ENCODE data around the gene CLCA4.

CLCA4 gene

DNA sequence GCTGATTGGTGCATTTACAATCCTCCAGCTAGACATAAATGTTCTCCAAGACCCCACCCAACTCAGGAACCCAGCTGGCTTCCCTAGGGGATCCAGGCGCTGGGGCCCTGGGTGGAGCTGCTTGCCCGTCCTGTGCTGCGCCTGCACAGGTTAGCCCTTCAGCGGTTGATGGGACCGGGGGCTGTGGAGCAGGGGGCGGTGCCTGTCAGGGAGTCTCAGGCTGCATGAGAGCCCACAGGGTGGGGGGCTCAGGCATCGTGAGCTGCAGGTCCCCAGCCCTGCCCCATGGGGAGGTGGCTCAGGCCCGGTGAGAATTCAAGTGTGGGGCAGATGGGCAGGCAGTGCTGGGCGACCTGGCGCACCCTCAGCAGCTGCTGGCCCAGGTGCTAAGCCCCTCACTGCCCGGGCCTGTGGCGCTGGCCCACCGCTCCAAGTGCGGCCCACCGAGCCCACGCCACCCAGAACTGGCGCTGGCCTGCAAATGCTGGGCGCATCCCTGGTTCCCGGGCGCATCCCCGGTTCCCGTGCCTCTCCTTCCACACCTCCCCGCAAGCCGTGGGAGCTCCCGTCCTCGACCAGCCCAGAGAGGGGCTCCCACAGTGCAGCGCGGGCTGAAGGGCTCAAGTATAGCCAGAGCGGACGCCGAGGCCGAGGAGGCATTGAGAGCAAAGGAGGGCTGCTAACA is 23.1 kb upstream of the CLCA4 start:
- Histone ChIP-seq H3K9me2 (replicated peaks; ENCODE audit: low read depth, low read length) (no peaks in the 10 kb centered on the region), H2AFZ (ENCODE audit: low read length) (no peak overlapping the region)

DNA sequence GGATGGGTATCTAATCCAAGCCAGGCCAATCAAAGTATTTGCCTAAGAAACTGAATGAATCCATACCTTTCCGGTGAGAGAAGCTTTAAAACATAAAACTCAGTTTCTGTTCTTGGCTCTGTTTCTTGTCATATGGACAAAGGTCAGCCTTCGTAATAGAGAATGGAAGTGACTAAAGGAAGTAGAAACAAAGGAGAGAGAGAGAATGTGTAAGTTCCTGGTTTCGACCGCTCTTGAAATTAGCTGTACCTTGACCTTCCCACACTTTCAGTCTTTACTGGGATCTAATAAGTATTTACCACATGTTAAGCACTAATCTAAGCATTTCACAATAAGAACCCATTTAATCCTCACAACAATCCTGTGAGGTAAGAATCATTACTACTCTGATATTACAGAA is 19.6 kb upstream of the CLCA4 start:
- Histone ChIP-seq H3K4me3 (ENCODE audit: low read length, poor library complexity, severe bottlenecking) (no peak overlapping the region), H3K36me3 (ENCODE audit: insufficient read depth, low read length) (no peaks in the 10 kb centered on the region), H3F3A (ENCODE audit: low read depth) (no peaks in the 10 kb centered on the region), H3K27me3 (ENCODE audit: insufficient read depth, low read length, poor library complexity, severe bottlenecking) (no peaks in the 10 kb centered on the region), H3K4me1 (ENCODE audit: insufficient read depth, low read length, poor library complexity, severe bottlenecking) (no peaks in the 10 kb centered on the region), H3K9me3 (ENCODE audit: insufficient read depth, low read depth, low read length) (no peaks in the 10 kb centered on the region), H3K9ac (ENCODE audit: low read depth, low read length, poor library complexity, severe bottlenecking) (no peak overlapping the region), H3K79me2 (ENCODE audit: insufficient read depth, low read length) (no peaks in the 10 kb centered on the region), H3K4me2 (ENCODE audit: low read depth, low read length, poor library complexity, severe bottlenecking) (no peak overlapping the region), H3K9me2 (replicated peaks; ENCODE audit: low read depth, low read length) (no peaks in the 10 kb centered on the region), H2AFZ (ENCODE audit: low read length) (no peak overlapping the region), H4K20me1 (ENCODE audit: insufficient read depth, low read length, poor library complexity, severe bottlenecking) (no peaks in the 10 kb centered on the region)
- no peak for TF ChIP-seq EZH2phosphoT487 (IDR thresholded peaks at IDR 0.05; ENCODE audit: borderline replicate concordance)
- TF ChIP-seq, protein P1, sequence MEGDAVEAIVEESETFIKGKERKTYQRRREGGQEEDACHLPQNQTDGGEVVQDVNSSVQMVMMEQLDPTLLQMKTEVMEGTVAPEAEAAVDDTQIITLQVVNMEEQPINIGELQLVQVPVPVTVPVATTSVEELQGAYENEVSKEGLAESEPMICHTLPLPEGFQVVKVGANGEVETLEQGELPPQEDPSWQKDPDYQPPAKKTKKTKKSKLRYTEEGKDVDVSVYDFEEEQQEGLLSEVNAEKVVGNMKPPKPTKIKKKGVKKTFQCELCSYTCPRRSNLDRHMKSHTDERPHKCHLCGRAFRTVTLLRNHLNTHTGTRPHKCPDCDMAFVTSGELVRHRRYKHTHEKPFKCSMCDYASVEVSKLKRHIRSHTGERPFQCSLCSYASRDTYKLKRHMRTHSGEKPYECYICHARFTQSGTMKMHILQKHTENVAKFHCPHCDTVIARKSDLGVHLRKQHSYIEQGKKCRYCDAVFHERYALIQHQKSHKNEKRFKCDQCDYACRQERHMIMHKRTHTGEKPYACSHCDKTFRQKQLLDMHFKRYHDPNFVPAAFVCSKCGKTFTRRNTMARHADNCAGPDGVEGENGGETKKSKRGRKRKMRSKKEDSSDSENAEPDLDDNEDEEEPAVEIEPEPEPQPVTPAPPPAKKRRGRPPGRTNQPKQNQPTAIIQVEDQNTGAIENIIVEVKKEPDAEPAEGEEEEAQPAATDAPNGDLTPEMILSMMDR (conservative IDR thresholded peaks at IDR 0.05; ENCODE audit: low read length), result no peak

More for the DNA sequence above, 23.1 kb upstream of the CLCA4 start:
- Histone ChIP-seq H3F3A (ENCODE audit: low read depth) (no peaks in the 10 kb centered on the region), H3K79me2 (ENCODE audit: insufficient read depth, low read length) (no peaks in the 10 kb centered on the region), H3K9ac (ENCODE audit: low read depth, low read length, poor library complexity, severe bottlenecking) (no peak overlapping the region), H3K9me3 (ENCODE audit: insufficient read depth, low read depth, low read length) (no peaks in the 10 kb centered on the region), H3K36me3 (ENCODE audit: insufficient read depth, low read length) (no peaks in the 10 kb centered on the region), H3K4me2 (ENCODE audit: low read depth, low read length, poor library complexity, severe bottlenecking) (no peak overlapping the region), H3K27me3 (ENCODE audit: insufficient read depth, low read length, poor library complexity, severe bottlenecking) (no peaks in the 10 kb centered on the region), H3K4me1 (ENCODE audit: insufficient read depth, low read length, poor library complexity, severe bottlenecking) (no peaks in the 10 kb centered on the region), H3K4me3 (ENCODE audit: low read length, poor library complexity, severe bottlenecking) (no peak overlapping the region), H4K20me1 (ENCODE audit: insufficient read depth, low read length, poor library complexity, severe bottlenecking) (no peaks in the 10 kb centered on the region)
- no peak for TF ChIP-seq EZH2phosphoT487 (IDR thresholded peaks at IDR 0.05; ENCODE audit: borderline replicate concordance)
- TF ChIP-seq, protein P1 (conservative IDR thresholded peaks at IDR 0.05; ENCODE audit: low read length), result no peak

DNA sequence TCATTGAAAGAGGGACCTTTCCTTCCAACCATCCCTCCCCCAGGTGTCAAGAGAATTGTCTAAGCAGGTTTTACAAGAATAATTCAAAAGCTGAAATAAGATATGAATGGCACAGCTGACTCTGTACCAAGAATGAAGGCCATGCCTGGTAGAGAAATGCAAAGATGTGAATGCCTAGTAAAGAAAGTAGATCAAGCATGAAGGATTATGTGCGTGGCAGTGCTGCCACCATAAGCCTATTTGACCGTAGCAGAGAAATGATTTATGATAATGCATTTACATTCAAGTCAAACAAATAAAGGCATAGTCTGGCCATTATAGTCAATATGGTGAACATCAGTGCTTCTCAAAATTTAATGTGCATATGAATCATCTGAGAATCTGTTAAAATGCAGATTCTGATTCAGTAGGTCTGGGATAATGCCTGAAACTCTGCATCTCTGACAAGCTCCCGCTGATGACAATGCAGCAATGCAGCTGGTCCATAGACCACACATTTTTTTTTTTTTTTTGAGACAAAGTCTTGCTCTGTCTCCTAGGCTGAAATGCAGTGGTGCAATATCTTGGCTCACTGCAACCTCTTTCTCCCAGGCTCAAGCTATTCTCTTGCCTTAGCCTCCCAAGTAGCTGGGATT is 16.6 kb upstream of the CLCA4 start:
- Histone ChIP-seq H3K79me2 (ENCODE audit: insufficient read depth, low read length) (no peaks in the 10 kb centered on the region), H3K9ac (ENCODE audit: low read depth, low read length, poor library complexity, severe bottlenecking) (no peak overlapping the region), H3K4me3 (ENCODE audit: low read length, poor library complexity, severe bottlenecking) (no peak overlapping the region), H2AFZ (ENCODE audit: low read length) (no peak overlapping the region), H4K20me1 (ENCODE audit: insufficient read depth, low read length, poor library complexity, severe bottlenecking) (no peaks in the 10 kb centered on the region), H3K4me2 (ENCODE audit: low read depth, low read length, poor library complexity, severe bottlenecking) (no peak overlapping the region), H3K9me2 (replicated peaks; ENCODE audit: low read depth, low read length) (no peaks in the 10 kb centered on the region), H3F3A (ENCODE audit: low read depth) (no peaks in the 10 kb centered on the region), H3K9me3 (ENCODE audit: insufficient read depth, low read depth, low read length) (no peaks in the 10 kb centered on the region), H3K27me3 (ENCODE audit: insufficient read depth, low read length, poor library complexity, severe bottlenecking) (no peaks in the 10 kb centered on the region), H3K4me1 (ENCODE audit: insufficient read depth, low read length, poor library complexity, severe bottlenecking) (no peaks in the 10 kb centered on the region), H3K36me3 (ENCODE audit: insufficient read depth, low read length) (no peaks in the 10 kb centered on the region)
- TF ChIP-seq, protein P1 (conservative IDR thresholded peaks at IDR 0.05; ENCODE audit: low read length), result no peak
- no peak for TF ChIP-seq EZH2phosphoT487 (IDR thresholded peaks at IDR 0.05; ENCODE audit: borderline replicate concordance)
